ENCODE results near the gene EDARADD.

- TF ChIP-seq EZH2 (IDR thresholded peaks at IDR 0.05; ENCODE audit: insufficient read depth, poor library complexity, severe bottlenecking) (no peak), EZH2phosphoT487 (IDR thresholded peaks at IDR 0.05; ENCODE audit: insufficient read depth, low read depth) (no peak)
Observed at GRCh38 chr1:236516929-236517704, 123.0 kb downstream of the EDARADD start.

Measured in GM23248 (cell line).